ENCODE results near the gene WDFY2.

DNA sequence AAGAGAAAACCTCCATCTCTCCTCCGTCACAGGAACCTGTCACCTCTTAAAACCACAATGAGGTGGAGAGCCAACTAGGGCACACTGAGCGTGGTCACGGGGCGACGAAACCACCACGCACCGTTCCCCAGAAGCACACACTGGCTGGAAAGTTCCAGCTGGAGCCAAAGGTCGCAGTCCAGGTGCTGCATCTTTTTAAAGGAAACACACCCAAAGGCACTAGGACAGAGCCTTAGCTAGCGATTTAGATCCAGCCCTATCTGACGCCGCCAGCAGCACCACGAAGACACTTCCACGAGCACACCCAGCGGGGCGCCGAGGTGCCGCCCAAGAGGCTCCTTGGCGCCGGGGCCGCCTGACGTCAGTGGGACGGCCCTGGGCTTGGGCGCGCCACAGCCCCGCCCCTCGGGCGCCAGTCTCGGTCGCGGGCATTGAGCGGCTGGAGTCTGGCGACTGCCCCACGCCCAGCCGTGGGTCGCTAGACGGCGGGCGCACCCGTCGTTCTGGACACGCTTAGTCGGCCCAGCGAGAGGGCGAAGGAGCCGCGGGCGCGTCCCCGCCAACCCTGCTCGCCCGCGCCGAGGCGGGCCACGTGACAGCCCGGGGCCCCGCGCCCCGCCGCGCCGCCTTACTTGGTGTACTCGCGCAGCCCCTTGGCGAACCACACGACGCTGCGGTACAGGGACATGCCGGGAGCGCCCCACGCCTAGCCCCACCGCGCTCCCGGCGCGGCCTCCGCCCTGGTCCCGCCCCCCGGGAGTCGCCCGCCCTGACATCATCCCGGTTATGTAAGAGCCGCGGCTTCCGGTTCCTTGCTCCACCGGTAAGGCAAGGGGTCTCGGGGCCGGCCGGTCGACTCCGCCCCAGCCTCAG, 219.4 kb downstream of the WDFY2 start, which contains the start of gene DHRS12:
- TF ChIP-seq EZH2 (IDR thresholded peaks at IDR 0.05; ENCODE audit: low read length, unreplicated experiment) (no peak), EZH2phosphoT487 (IDR thresholded peaks at IDR 0.05; ENCODE audit: borderline replicate concordance, low read length) (no peak)
- TF ChIP-seq, protein P1, sequence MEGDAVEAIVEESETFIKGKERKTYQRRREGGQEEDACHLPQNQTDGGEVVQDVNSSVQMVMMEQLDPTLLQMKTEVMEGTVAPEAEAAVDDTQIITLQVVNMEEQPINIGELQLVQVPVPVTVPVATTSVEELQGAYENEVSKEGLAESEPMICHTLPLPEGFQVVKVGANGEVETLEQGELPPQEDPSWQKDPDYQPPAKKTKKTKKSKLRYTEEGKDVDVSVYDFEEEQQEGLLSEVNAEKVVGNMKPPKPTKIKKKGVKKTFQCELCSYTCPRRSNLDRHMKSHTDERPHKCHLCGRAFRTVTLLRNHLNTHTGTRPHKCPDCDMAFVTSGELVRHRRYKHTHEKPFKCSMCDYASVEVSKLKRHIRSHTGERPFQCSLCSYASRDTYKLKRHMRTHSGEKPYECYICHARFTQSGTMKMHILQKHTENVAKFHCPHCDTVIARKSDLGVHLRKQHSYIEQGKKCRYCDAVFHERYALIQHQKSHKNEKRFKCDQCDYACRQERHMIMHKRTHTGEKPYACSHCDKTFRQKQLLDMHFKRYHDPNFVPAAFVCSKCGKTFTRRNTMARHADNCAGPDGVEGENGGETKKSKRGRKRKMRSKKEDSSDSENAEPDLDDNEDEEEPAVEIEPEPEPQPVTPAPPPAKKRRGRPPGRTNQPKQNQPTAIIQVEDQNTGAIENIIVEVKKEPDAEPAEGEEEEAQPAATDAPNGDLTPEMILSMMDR (conservative IDR thresholded peaks at IDR 0.05; ENCODE audit: low read depth, low read length): no peak

Measured in PC-3 (cell line).